Endothelial cell of umbilical vein (primary cell): ENCODE measurements around the gene THSD4.

ENCODE experiments used
- EZH2 ChIP-seq: IDR thresholded peaks from 2 replicates; pipeline ENCODE4 v1.6.1; 2012; ENCODE audit warnings: borderline replicate concordance, low read depth, mild to moderate bottlenecking, moderate library complexity, low read length, inconsistent platforms; ENCODE audit not compliant: severe bottlenecking
- GATA2 ChIP-seq: IDR thresholded peaks from 2 replicates; pipeline ENCODE4 v1.7.0; 2011; ENCODE audit warnings: low read depth, mild to moderate bottlenecking, moderate library complexity, mixed read lengths, low read length; ENCODE audit not compliant: insufficient read length, insufficient read depth
- JUN ChIP-seq: IDR thresholded peaks from 2 replicates; pipeline ENCODE4 v1.6.1; 2011; ENCODE audit warnings: borderline replicate concordance, low read depth; ENCODE audit not compliant: insufficient read length, insufficient read depth
- MYC ChIP-seq: IDR thresholded peaks from one replicate; pipeline ENCODE4 v1.6.1; 2011; ENCODE audit warnings: mild to moderate bottlenecking, low read depth, low read length
- POLR2A ChIP-seq: IDR thresholded peaks from 2 replicates; pipeline ENCODE4 v1.6.1; 2012; ENCODE audit warnings: low read depth, mild to moderate bottlenecking, control low read depth, low read length
- POLR2AphosphoS5 ChIP-seq: IDR thresholded peaks from 2 replicates; pipeline ENCODE4 v1.6.1; 2012; ENCODE audit warnings: low read depth, mild to moderate bottlenecking, control low read depth, low read length, moderate library complexity; ENCODE audit not compliant: insufficient read depth
- TF ChIP-seq, protein P1 (sequence below), 2 donors: IDR thresholded peaks; 1 replicate in 1 of 2; 2 replicates in 1 of 2; pipeline ENCODE4 v1.5.1; 2011; ENCODE audit warnings: low read length in 2 of 2, mild to moderate bottlenecking in 2 of 2, moderate library complexity in 2 of 2, control low read depth in 1 of 2, inconsistent platforms in 1 of 2, low read depth in 1 of 2; ENCODE audit not compliant: insufficient read depth in 1 of 2; ENCODE audit errors: extremely low read depth in 1 of 2
- TF ChIP-seq, protein P2 (sequence below): IDR thresholded peaks from 2 replicates; pipeline ENCODE4 v1.6.1; 2011; ENCODE audit not compliant: insufficient read depth, insufficient read length

DNA sequence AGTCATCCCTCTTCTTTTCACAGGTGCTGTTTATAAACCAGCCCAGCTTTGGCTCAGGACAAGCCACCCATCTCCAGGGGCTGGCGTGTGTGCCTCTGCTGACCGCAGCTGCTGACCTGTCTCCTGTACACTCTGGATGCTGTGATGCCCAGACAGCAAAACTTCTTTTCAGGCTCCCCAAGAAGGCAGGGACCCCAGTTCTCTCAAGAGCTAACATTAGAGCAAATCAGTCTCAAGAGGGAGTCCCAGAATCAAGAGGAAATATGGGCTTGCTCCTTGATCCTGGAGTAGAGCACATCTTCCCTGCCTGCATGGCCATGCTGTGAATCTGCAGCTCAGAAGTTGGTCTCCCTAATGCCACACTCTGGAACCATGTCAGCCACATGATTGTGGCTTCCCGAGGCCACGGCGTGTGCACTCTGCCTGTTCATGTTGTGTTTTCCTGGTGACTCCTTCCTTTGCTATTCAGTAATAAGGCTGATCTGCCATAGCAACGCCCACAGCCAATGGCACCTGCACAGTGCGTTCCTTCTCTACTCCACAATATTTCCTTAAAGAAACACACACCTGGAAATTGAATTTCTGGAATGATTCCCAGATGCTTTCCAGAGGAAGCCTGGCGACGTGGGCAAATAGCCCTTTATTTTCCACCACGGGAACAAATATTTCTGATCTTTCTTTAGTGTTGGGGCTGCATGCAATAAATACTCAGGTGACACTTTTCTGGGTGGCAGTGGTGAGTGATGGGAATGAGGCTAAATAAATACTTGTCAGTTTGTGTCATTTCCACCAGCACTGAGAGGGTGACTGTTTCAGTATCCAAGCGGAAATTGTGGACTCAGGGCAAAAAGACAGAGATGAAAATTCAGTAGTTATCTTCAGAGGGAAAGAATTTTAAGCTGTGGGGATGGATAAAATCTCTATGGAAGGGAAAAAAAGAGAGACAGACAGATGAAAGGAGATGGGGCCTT, 21.9 kb upstream of the THSD4 start:
- TF ChIP-seq, protein P1, sequence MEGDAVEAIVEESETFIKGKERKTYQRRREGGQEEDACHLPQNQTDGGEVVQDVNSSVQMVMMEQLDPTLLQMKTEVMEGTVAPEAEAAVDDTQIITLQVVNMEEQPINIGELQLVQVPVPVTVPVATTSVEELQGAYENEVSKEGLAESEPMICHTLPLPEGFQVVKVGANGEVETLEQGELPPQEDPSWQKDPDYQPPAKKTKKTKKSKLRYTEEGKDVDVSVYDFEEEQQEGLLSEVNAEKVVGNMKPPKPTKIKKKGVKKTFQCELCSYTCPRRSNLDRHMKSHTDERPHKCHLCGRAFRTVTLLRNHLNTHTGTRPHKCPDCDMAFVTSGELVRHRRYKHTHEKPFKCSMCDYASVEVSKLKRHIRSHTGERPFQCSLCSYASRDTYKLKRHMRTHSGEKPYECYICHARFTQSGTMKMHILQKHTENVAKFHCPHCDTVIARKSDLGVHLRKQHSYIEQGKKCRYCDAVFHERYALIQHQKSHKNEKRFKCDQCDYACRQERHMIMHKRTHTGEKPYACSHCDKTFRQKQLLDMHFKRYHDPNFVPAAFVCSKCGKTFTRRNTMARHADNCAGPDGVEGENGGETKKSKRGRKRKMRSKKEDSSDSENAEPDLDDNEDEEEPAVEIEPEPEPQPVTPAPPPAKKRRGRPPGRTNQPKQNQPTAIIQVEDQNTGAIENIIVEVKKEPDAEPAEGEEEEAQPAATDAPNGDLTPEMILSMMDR (IDR thresholded peaks at IDR 0.05; ENCODE audit: extremely low read depth in 1 of 2, insufficient read depth in 1 of 2, low read depth in 1 of 2, low read length in 2 of 2): no peak
- TF ChIP-seq POLR2A (no peak), GATA2 (no peak), POLR2AphosphoS5 (no peak), MYC (no peak), JUN (no peak), EZH2 (no peak)
- TF ChIP-seq, protein P2, sequence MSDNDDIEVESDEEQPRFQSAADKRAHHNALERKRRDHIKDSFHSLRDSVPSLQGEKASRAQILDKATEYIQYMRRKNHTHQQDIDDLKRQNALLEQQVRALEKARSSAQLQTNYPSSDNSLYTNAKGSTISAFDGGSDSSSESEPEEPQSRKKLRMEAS: no peak
